ENCODE data around the gene PDE12.

DNA sequence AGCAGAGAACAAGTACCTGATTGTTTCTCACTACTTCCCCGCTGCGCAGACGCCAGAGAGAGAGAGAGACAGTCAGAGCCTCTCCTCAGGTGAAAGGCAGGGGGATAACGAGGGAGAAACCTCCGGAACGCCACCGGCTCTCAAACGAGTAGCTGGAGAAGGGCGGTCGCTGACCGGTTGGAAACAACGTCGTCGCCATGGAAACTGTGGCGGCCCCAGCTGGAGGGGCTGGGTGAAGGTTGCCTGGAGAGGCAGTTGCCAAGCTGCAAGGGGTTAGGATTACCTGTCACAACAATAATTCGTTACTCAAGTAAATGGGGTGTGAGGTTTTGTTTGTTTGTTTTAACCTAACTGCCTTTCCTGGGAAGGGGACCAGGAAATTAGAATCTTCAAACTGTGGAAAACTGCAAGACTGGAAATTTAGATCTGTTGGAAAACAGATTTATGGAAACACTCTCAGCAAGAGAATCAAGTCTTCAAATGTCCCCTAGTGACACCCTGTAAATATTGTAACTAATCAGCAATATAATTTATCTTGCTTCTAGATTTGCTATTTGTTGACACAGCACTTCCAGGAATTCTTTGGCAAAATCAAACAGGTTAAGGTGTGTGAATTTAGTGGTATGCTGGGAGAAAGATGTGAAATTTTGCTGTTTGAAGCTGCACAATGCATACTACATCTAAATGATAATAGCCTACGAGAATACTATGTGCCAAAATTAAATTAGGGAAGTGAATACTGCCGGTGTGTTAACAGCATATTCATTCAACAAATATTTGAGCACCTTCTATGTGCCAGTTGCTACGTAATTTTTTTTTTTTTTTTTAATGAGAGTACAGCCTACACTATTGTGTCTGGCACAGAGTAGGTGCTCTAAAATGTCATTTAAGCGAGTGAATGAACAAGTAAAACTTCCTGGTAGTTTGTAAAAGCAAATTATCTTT, 11.6 kb upstream of the PDE12 start, which contains the start of gene DNAH12:
- TF ChIP-seq, protein P1, sequence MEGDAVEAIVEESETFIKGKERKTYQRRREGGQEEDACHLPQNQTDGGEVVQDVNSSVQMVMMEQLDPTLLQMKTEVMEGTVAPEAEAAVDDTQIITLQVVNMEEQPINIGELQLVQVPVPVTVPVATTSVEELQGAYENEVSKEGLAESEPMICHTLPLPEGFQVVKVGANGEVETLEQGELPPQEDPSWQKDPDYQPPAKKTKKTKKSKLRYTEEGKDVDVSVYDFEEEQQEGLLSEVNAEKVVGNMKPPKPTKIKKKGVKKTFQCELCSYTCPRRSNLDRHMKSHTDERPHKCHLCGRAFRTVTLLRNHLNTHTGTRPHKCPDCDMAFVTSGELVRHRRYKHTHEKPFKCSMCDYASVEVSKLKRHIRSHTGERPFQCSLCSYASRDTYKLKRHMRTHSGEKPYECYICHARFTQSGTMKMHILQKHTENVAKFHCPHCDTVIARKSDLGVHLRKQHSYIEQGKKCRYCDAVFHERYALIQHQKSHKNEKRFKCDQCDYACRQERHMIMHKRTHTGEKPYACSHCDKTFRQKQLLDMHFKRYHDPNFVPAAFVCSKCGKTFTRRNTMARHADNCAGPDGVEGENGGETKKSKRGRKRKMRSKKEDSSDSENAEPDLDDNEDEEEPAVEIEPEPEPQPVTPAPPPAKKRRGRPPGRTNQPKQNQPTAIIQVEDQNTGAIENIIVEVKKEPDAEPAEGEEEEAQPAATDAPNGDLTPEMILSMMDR (IDR thresholded peaks at IDR 0.05): no peak
- TF ChIP-seq POLR2A (IDR thresholded peaks at IDR 0.05) (no peak), EP300 (IDR thresholded peaks at IDR 0.05) (no peak)

Measured in ovary (tissue), 3 donors.